Measurements from ENCODE around the gene DCAF7.

Gene DCAF7

DNA sequence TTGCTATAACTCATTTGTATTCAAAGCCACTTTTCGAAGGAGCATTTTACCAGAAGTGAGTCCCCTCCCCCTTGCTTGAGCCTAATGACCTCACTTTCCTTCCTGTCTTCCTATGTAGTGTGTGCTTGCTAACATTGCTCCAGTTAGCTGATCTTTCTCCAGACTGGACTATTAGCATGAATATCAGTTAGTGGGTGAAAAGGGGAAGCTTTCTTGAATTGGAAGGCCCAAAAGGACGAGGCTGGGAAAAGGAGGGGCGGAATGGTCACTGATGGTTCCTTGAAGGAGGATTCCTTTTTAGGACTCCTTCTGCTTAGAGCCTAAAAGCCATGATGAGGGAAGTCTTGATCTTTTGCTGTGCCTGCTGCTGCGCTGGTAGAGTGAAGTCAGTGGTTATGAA, 83.9 kb downstream of the DCAF7 start:
- DNase-seq: no peak

- no peak for DNase-seq
These were observed 84.5 kb downstream of the DCAF7 start for GRCh38 chr17:63634816-63635215.

GRCh38 chr17:63635290-63635689, 85.0 kb downstream of the DCAF7 start:
- no peak for DNase-seq

DNA sequence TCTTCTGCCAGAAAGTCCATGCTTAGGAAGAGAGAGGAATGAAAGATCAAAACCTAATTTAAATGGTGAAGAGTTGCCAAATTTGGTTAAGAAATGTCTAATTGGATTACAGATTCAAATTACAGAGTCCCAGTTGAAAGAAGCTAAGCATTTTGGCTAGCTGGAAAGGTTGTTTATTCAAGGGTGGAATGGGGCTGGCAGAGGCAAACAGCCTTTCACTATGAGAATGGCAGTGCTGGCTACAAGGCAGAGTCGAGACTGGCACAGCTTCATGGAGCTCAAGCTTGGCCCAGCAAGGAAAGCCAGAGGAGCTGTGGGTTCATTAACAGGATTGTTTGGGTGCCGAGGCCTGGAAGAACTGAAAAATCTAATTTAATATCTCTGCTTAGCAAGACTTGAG, 85.5 kb downstream of the DCAF7 start:
- DNase-seq: no peak

- DNase-seq: no peak
These were observed 88.8 kb downstream of the DCAF7 start for GRCh38 chr17:63639125-63639524.

DNA sequence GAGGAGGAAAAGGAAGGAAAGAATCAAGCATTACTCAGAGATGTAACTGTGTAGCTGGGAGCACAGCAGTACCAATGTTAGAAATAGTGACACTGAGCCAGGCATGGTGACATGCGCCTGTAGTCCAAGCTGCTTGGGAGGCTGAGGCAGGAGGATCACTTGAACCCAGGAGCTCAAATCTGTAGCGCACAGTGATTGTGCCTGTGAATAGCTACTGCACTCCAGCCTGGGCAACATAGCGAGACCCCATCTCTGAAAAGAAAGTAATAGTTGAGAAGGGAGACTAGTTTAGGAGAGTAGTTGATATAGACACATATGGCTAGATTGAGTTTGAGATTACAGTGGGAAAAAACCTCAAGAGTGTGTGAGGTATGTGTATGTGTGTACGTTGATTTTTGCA, 89.8 kb downstream of the DCAF7 start:
- DNase-seq: no peak

DNA sequence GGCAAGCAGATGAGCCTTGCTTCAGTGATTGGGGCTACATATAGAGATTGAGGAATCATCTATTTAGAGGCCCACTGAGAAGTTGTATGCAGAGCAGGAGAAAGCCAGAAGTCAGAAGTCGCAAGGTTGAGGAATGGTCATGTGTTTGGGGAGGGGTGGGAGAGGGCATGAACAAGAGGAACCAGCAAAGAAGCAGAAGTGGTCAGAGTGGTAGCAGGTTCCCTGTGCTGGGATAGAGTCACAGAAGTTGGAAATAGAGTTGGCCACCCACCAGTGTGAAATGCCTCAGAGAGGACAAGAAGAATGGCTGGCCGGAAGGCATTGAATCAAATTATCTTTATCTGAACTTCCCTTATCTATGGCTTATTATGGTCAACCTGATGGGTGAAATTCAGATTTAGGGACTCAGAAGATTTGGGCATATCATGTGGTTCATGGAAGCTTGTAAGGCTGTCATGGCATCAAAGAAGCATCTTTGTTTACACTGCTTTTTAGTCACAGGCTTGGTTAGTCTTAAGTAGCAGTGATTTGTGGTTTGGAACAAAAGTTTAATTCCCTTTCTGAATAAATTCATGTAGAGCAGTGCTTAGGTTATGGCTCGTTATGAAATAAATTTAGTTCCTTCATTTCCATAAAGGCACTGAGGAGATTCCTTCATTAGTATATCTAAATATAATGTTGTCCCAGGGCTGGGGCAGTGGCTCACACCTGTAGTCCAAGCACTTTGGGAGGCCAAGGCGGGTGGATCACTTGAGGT, 91.6 kb downstream of the DCAF7 start:
- DNase-seq: no peak
